A549 (cell line): ENCODE data around the gene PTRHD1.

Experiments used
- CTCF ChIP-seq: fragments of >200 bp; sonication (Bioruptor Twin); formaldehyde crosslinking; IDR thresholded peaks from 3 replicates; pipeline ENCODE4 v1.5.1; 2016
- EP300 ChIP-seq, 2 experiments: fragments of >200 bp; sonication (Bioruptor Twin); formaldehyde crosslinking; IDR thresholded peaks; 2 replicates in 1 of 2; 3 replicates in 1 of 2; pipeline ENCODE4 v1.6.1; 2016 to 2017
- HOXA7 ChIP-seq: fragments of 250-450 bp; sonication (Bioruptor Pico); IDR thresholded peaks from 2 replicates; pipeline ENCODE4 v1.5.0; 2020; ENCODE audit warnings: mild to moderate bottlenecking, moderate library complexity
- KDM5A ChIP-seq: fragments of 200-600 bp; sonication (generic); IDR thresholded peaks from 2 replicates; pipeline ENCODE4 v1.6.1; 2016; ENCODE audit warnings: antibody characterized with exemption, mild to moderate bottlenecking
- MAX ChIP-seq: IDR thresholded peaks from 2 replicates; pipeline ENCODE4 v1.6.1; 2012
- MAZ ChIP-seq: fragments of 150-350 bp; IDR thresholded peaks from 2 replicates; pipeline ENCODE4 v1.6.1; 2014; ENCODE audit warnings: antibody characterized with exemption, low read depth, low read length, borderline replicate concordance
- NR3C1 ChIP-seq: fragments of >200 bp; sonication (Bioruptor Twin); formaldehyde crosslinking; IDR thresholded peaks from 3 replicates; pipeline ENCODE4 v1.6.1; 2017
- POLR2A ChIP-seq: IDR thresholded peaks from 2 replicates; pipeline ENCODE4 v1.6.1; 2012; ENCODE audit warnings: mild to moderate bottlenecking, low read length
- RAD21 ChIP-seq, 2 experiments: fragments of >200 bp in 1 of 2; sonication (Bioruptor Twin) in 1 of 2; formaldehyde crosslinking in 1 of 2; IDR thresholded peaks in 1 of 2; conservative IDR thresholded peaks in 1 of 2; 2 replicates in 1 of 2; 3 replicates in 1 of 2; pipeline ENCODE4 v1.6.1; 2012 to 2018; ENCODE audit warnings: inconsistent platforms in 1 of 2
- RCOR1 ChIP-seq: fragments of 150-350 bp; IDR thresholded peaks from 2 replicates; pipeline ENCODE4 v1.6.1; 2014; ENCODE audit warnings: antibody characterized with exemption, low read length, low read depth

DNA sequence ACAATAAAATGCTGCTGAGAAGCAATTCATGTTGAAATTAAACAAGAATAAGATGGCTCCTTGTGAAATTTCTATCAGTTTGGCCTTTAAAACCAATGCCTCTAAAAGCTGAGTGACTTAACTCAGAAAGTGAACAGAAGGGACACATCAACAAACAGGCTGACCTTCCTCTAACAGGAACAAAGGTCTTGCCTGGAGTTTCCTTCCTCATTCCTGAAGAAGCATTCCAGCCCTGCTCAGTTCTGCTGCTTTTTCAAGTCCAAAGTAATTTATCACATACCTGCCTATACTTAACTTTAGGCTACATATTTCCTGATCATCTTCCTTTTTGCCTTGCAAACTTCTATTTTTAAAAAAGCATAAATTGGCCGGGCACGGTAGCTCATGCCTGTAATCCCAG lies 14.1 kb downstream of the PTRHD1 start:
- TF ChIP-seq CTCF (no peak), POLR2A (no peak), RAD21 (conservative IDR thresholded peaks at IDR 0.05 in 1 of 2, IDR thresholded peaks at IDR 0.05 in 1 of 2) (no peak), KDM5A (no peak), MAZ (no peak), RCOR1 (no peak), HOXA7 (CRISPR knock-in tag) (no peak), EP300 (IDR thresholded peaks at IDR 0.05) (no peak), NR3C1 (no peak), MAX (no peak)
